Renal cortex interstitium (tissue), 11 donors: ENCODE data around the gene NKIRAS1. TPM values are rescaled to one million over a fixed set of nuclear protein-coding genes. Genes with fewer than 3 reads are reported as not detected.
"Not testable (repeated sequence)": the region's sequence is repeated elsewhere in the genome, so short reads cannot be mapped to it uniquely, and the experiment has no call there.

Source experiments
- DNase-seq, 11 donors: peaks; one replicate each; pipeline ENCODE4 v3.0.0-alpha.2; 2013; ENCODE audit warnings: low read depth in 9 of 11, low spot score in 4 of 11; ENCODE audit errors: extremely low read depth in 1 of 11
- polyA plus RNA-seq, 3 donors: library from polyadenylated mRNA; unstranded; fragments of 120-200 nt; gene quantifications; one replicate each; pipeline ENCODE4 v1.2.1, GENCODE V29; 2013; ENCODE audit not compliant: insufficient read length in 3 of 3

The NKIRAS1 gene
- polyA plus RNA-seq, 3 donors = 14.7 to 21.9 (median 18.9) TPM

GRCh38 chr3:23916152-23916885 lies 471 bp downstream of the NKIRAS1 start:
- no peak for DNase-seq

- DNase-seq = no peak
Observed at GRCh38 chr3:23915537-23916108, 1.2 kb downstream of the NKIRAS1 start.

- no peak for DNase-seq
Observed at GRCh38 chr3:23913873-23914743, 2.7 kb downstream of the NKIRAS1 start.

GRCh38 chr3:23913182-23913581 lies 3.6 kb downstream of the NKIRAS1 start:
- no peak for DNase-seq

GRCh38 chr3:23912335-23912734 lies 4.5 kb downstream of the NKIRAS1 start:
- DNase-seq = not testable (repeated sequence)

GRCh38 chr3:23911397-23911796 lies 5.4 kb downstream of the NKIRAS1 start:
- no peak for DNase-seq

GRCh38 chr3:23909341-23909740 lies 7.4 kb downstream of the NKIRAS1 start:
- DNase-seq = no peak

GRCh38 chr3:23904545-23904944 lies 12.2 kb downstream of the NKIRAS1 start:
- DNase-seq = no peak

GRCh38 chr3:23900744-23901143 lies 16.0 kb downstream of the NKIRAS1 start:
- DNase-seq = no peak

GRCh38 chr3:23895181-23895580 lies 21.6 kb downstream of the NKIRAS1 start:
- DNase-seq = no peak

GRCh38 chr3:23894254-23895061 lies 22.3 kb downstream of the NKIRAS1 start:
- no peak for DNase-seq

GRCh38 chr3:23889950-23890349 lies 26.8 kb downstream of the NKIRAS1 start:
- DNase-seq = no peak

GRCh38 chr3:23889386-23889785 lies 27.4 kb downstream of the NKIRAS1 start:
- DNase-seq = no peak

- peak in 1 of 11 donors; percentile 45 for DNase-seq
Observed at GRCh38 chr3:23888617-23889228, 28.1 kb downstream of the NKIRAS1 start.

- DNase-seq = no peak
Observed at GRCh38 chr3:23886311-23886710, 30.5 kb downstream of the NKIRAS1 start.

GRCh38 chr3:23885210-23885609 lies 31.6 kb downstream of the NKIRAS1 start:
- no peak for DNase-seq

GRCh38 chr3:23884481-23884880 lies 32.3 kb downstream of the NKIRAS1 start:
- no peak for DNase-seq

GRCh38 chr3:23882487-23882918 lies 34.3 kb downstream of the NKIRAS1 start:
- no peak for DNase-seq

- DNase-seq = not testable (repeated sequence)
Observed at GRCh38 chr3:23881993-23882392, 34.8 kb downstream of the NKIRAS1 start.
